ENCODE data around the gene GBP6. TPM values are rescaled to one million over a fixed set of nuclear protein-coding genes. Genes with fewer than 3 reads are reported as not detected.

The GBP6 gene
- total and polyA plus RNA-seq, 2 experiments from 2014 or later = 0.03 TPM; not detected in 1

GRCh38 chr1:89352421-89352820, 11.4 kb upstream of the GBP6 start:
- Histone ChIP-seq H3K27ac (no peak overlapping the region), H3K4me1 (ENCODE audit: insufficient read depth) (peaks cover 7% of the 10 kb centered on the region), H3K9me2 (replicated peaks; ENCODE audit: insufficient read depth) (no peaks in the 10 kb centered on the region), H3K4me3 (no peak overlapping the region), H2AFZ (no peak overlapping the region), H3K9me3 (ENCODE audit: low read depth) (no peaks in the 10 kb centered on the region), H3K4me2 (no peak overlapping the region), H3K36me3 (replicated peaks; ENCODE audit: insufficient read depth, low read depth) (no peaks in the 10 kb centered on the region), H3K79me2 (no peaks in the 10 kb centered on the region), H3K27me3 (peaks cover 11% of the 10 kb centered on the region), H4K20me1 (ENCODE audit: insufficient read depth, poor library complexity, severe bottlenecking) (no peaks in the 10 kb centered on the region)
- DNase-seq (ENCODE audit: low spot score) = no peak
- no peak for TF ChIP-seq EZH2phosphoT487 (IDR thresholded peaks at IDR 0.05; ENCODE audit: low read depth, severe bottlenecking, unreplicated experiment)
- TF ChIP-seq EZH2 (IDR thresholded peaks at IDR 0.05; ENCODE audit: borderline replicate concordance) = no peak
- TF ChIP-seq CTCF (IDR thresholded peaks at IDR 0.05; ENCODE audit: poor library complexity) = no peak
- 95% methylated on average over 2 of the region's 2 CpGs for WGBS (ENCODE audit: low lambda C conversion rate, missing lambda C conversion rate)

GRCh38 chr1:89354205-89354604, 9.7 kb upstream of the GBP6 start:
- Histone ChIP-seq H3K4me1 (ENCODE audit: insufficient read depth) (peaks cover 15% of the 10 kb centered on the region), H3K4me3 (no peak overlapping the region), H4K20me1 (ENCODE audit: insufficient read depth, poor library complexity, severe bottlenecking) (no peaks in the 10 kb centered on the region), H3K9me2 (replicated peaks; ENCODE audit: insufficient read depth) (no peaks in the 10 kb centered on the region), H3K9me3 (ENCODE audit: low read depth) (no peaks in the 10 kb centered on the region), H3K27me3 (peaks cover 11% of the 10 kb centered on the region), H3K27ac (no peak overlapping the region), H2AFZ (no peak overlapping the region), H3K36me3 (replicated peaks; ENCODE audit: insufficient read depth, low read depth) (no peaks in the 10 kb centered on the region), H3K4me2 (no peak overlapping the region), H3K79me2 (no peaks in the 10 kb centered on the region)
- WGBS (ENCODE audit: low lambda C conversion rate, missing lambda C conversion rate) = 71% methylated on average over 3 of the region's 3 CpGs
- TF ChIP-seq CTCF (IDR thresholded peaks at IDR 0.05; ENCODE audit: poor library complexity) (no peak), EZH2 (IDR thresholded peaks at IDR 0.05; ENCODE audit: borderline replicate concordance) (no peak), EZH2phosphoT487 (IDR thresholded peaks at IDR 0.05; ENCODE audit: low read depth, severe bottlenecking, unreplicated experiment) (no peak)
- DNase-seq (ENCODE audit: low spot score) = no peak

- Histone ChIP-seq H3K9me3 (ENCODE audit: low read depth) (no peaks in the 10 kb centered on the region), H2AFZ (no peak overlapping the region), H3K36me3 (replicated peaks; ENCODE audit: insufficient read depth, low read depth) (no peaks in the 10 kb centered on the region), H3K4me2 (no peak overlapping the region), H3K4me3 (no peak overlapping the region), H3K4me1 (ENCODE audit: insufficient read depth) (peaks cover 15% of the 10 kb centered on the region), H3K27me3 (peaks cover 11% of the 10 kb centered on the region), H4K20me1 (ENCODE audit: insufficient read depth, poor library complexity, severe bottlenecking) (no peaks in the 10 kb centered on the region), H3K9me2 (replicated peaks; ENCODE audit: insufficient read depth) (no peaks in the 10 kb centered on the region), H3K27ac (no peak overlapping the region), H3K79me2 (no peaks in the 10 kb centered on the region)
- TF ChIP-seq EZH2 (IDR thresholded peaks at IDR 0.05; ENCODE audit: borderline replicate concordance) (no peak), EZH2phosphoT487 (IDR thresholded peaks at IDR 0.05; ENCODE audit: low read depth, severe bottlenecking, unreplicated experiment) (no peak), CTCF (IDR thresholded peaks at IDR 0.05; ENCODE audit: poor library complexity) (no peak)
- 96% methylated on average over 1 of the region's 1 CpG for WGBS (ENCODE audit: low lambda C conversion rate, missing lambda C conversion rate)
- no peak for DNase-seq (ENCODE audit: low spot score)
Observed at GRCh38 chr1:89355056-89355455, 8.8 kb upstream of the GBP6 start.

Data from hepatocyte (in vitro differentiated cells).